ENCODE data around the gene ANGPTL4. TPM values are rescaled to one million over a fixed set of nuclear protein-coding genes. Genes with fewer than 3 reads are reported as not detected.

The ANGPTL4 gene
- total RNA-seq, 1 experiment from 2014 or later, result 1.7 TPM

DNA sequence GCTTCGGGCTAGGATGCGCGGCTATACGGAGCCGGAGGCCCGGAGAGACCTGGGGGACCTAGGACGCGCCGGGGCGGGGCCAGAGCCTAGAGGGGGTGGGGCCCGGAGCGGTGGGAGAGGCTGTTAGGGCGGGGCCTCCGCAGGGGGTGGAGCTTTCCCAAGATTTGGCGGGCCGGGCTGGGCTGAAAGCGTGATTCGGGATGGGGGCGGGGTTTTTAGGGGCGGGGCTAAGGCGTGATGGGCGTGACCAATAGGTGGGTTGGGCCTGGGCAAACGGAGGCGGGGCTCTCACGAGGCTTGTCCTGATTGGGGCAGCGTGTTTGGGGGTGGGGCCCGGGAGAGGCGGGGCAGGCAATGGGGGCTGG lies 26.6 kb downstream of the ANGPTL4 start:
- DNase-seq (ENCODE audit: low spot score), result peak; percentile 94
- H3K36me3 ChIP-seq (ENCODE audit: insufficient read depth, low read length, poor library complexity, severe bottlenecking), result no peaks in the 10 kb centered on the region
- H3K27me3 ChIP-seq (replicated peaks; ENCODE audit: insufficient read depth, low read depth, low read length, poor library complexity), result no peaks in the 10 kb centered on the region
- intact Hi-C loops (cut with micrococcal nuclease; ENCODE audit: unreplicated experiment), result no loop called here
- no TSS peak for BruUV-seq (replicated peaks)
- TF ChIP-seq EZH2 (IDR thresholded peaks at IDR 0.05; ENCODE audit: borderline replicate concordance, low read depth, low read length, poor library complexity, severe bottlenecking), result no peak
- TF ChIP-seq, protein P1, sequence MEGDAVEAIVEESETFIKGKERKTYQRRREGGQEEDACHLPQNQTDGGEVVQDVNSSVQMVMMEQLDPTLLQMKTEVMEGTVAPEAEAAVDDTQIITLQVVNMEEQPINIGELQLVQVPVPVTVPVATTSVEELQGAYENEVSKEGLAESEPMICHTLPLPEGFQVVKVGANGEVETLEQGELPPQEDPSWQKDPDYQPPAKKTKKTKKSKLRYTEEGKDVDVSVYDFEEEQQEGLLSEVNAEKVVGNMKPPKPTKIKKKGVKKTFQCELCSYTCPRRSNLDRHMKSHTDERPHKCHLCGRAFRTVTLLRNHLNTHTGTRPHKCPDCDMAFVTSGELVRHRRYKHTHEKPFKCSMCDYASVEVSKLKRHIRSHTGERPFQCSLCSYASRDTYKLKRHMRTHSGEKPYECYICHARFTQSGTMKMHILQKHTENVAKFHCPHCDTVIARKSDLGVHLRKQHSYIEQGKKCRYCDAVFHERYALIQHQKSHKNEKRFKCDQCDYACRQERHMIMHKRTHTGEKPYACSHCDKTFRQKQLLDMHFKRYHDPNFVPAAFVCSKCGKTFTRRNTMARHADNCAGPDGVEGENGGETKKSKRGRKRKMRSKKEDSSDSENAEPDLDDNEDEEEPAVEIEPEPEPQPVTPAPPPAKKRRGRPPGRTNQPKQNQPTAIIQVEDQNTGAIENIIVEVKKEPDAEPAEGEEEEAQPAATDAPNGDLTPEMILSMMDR (conservative IDR thresholded peaks at IDR 0.05; ENCODE audit: low read depth, low read length), result no peak
- peak overlapping the region; percentile 100 for H3K27ac ChIP-seq (ENCODE audit: low read depth, low read length, poor library complexity, severe bottlenecking)
- POLR2A ChIA-PET (ENCODE audit: low non-redundant PET), result interaction anchor here (0.6 kb wide), 1 partner anchor 521 kb away, joined by 3 read pairs; no protein-coding TSS in a partner anchor
- H3K4me3 ChIP-seq (ENCODE audit: low read depth, low read length, poor library complexity, severe bottlenecking), result peak overlapping the region; percentile 91
- CTCF ChIA-PET, result interaction anchor here (0.6 to 1.3 kb wide), 7 partner anchors 23 to 995 kb away, joined by 3 to 9 read pairs (median 5); partner anchors contain the start of gene MARCHF2
- H3K4me1 ChIP-seq (ENCODE audit: insufficient read depth, low read length, poor library complexity, severe bottlenecking), result peaks cover 5% of the 10 kb centered on the region
- H3K9me3 ChIP-seq (ENCODE audit: low read depth, low read length, poor library complexity, severe bottlenecking), result no peaks in the 10 kb centered on the region

DNA sequence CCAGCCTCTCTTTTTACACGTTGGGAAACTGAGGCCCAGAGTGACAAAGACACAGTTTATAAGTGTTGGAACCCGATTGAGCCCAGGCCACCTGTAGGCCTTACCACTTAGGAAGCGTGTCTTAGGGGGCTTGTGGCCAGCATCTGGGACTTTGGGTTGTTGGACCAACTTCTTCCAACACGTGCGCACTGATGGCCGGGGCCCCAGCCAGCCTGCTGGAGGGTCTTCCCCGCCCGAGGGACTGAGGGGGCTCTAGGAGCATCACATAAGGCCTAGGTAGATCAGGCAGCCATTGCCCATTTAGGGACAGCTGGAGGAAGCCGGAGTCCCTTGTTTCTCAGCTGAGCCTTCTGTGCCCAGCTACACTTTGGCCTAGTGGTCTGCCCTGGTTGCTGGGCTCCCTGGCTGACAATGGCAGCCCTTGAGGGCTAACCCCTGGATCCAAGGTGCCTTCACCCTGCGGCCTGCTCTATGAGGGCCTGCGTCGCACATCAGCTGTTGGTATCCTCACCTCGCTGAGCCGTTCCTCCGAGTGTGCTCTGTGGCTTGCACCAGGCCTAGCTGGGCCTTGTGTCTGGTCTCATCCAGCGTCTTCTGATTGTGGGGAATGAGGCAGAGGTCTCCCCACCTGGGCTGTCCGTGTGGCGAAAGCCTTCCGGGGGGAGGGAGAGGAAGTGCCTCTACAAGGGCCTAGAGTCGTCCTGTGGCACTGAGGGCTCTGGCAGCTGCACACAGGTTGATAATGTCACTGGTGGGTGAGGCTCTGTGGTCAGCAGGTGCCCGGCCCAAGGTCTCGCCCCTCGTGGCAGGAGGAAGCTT lies 27.5 kb downstream of the ANGPTL4 start:
- DNase-seq (ENCODE audit: low spot score), result no peak
- no TSS peak for BruUV-seq (replicated peaks)
- TF ChIP-seq, protein P1 (conservative IDR thresholded peaks at IDR 0.05; ENCODE audit: low read depth, low read length), result no peak
- no peak for TF ChIP-seq EZH2 (IDR thresholded peaks at IDR 0.05; ENCODE audit: borderline replicate concordance, low read depth, low read length, poor library complexity, severe bottlenecking)
- Histone ChIP-seq H3K9me3 (ENCODE audit: low read depth, low read length, poor library complexity, severe bottlenecking) (no peaks in the 10 kb centered on the region), H3K27me3 (replicated peaks; ENCODE audit: insufficient read depth, low read depth, low read length, poor library complexity) (no peaks in the 10 kb centered on the region), H3K36me3 (ENCODE audit: insufficient read depth, low read length, poor library complexity, severe bottlenecking) (no peaks in the 10 kb centered on the region), H3K4me1 (ENCODE audit: insufficient read depth, low read length, poor library complexity, severe bottlenecking) (peaks cover 5% of the 10 kb centered on the region), H3K27ac (ENCODE audit: low read depth, low read length, poor library complexity, severe bottlenecking) (peak overlapping the region; percentile 58), H3K4me3 (ENCODE audit: low read depth, low read length, poor library complexity, severe bottlenecking) (peak overlapping the region; percentile 91)
- ChIA-PET CTCF (interaction anchor here (1.3 kb wide), 1 partner anchor 22 kb away, joined by 5 read pairs; the partner anchor contains the start of gene MARCHF2), POLR2A (ENCODE audit: low non-redundant PET) (interaction anchor here (0.5 to 0.6 kb wide), 2 partner anchors 39 to 522 kb away, joined by 3 to 7 read pairs; no protein-coding TSS in a partner anchor)
- intact Hi-C loops (cut with micrococcal nuclease; ENCODE audit: unreplicated experiment), result no loop called here

DNA sequence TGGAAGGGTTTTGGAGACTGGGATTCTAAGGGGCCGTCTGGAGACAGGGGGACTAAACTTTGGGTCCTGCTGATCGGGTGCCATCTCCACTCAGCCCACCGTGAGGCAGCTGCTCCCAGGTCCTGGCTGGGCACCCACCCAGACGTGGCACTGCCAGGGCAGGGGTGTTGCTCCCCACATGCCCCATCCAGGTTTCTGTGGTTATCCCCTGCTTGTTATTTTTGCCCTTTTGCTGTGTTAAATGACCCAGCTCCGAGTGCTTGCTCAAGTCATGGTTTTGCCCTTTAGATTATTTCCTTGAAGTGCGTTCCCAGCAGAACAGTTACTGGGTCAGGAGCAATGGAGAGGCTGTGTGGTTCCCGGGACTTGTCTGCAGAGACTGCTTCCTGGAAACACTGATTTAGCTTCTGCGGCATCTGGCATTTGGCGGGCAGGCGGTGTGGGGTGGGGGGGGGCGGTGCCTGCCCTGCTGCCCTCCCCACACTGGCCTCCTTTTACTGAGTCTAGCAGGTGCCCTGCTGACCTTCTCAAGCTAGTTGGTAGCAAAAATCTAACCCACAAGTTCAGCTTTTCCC lies 28.1 kb downstream of the ANGPTL4 start:
- Histone ChIP-seq H3K4me3 (ENCODE audit: low read depth, low read length, poor library complexity, severe bottlenecking) (no peak overlapping the region), H3K27me3 (replicated peaks; ENCODE audit: insufficient read depth, low read depth, low read length, poor library complexity) (no peaks in the 10 kb centered on the region), H3K27ac (ENCODE audit: low read depth, low read length, poor library complexity, severe bottlenecking) (peak overlapping the region; percentile 58), H3K36me3 (ENCODE audit: insufficient read depth, low read length, poor library complexity, severe bottlenecking) (no peaks in the 10 kb centered on the region), H3K9me3 (ENCODE audit: low read depth, low read length, poor library complexity, severe bottlenecking) (no peaks in the 10 kb centered on the region), H3K4me1 (ENCODE audit: insufficient read depth, low read length, poor library complexity, severe bottlenecking) (peaks cover 9% of the 10 kb centered on the region)
- no TSS peak for BruUV-seq (replicated peaks)
- intact Hi-C loops (cut with micrococcal nuclease; ENCODE audit: unreplicated experiment), result no loop called here
- TF ChIP-seq, protein P1 (conservative IDR thresholded peaks at IDR 0.05; ENCODE audit: low read depth, low read length), result no peak
- no peak for TF ChIP-seq EZH2 (IDR thresholded peaks at IDR 0.05; ENCODE audit: borderline replicate concordance, low read depth, low read length, poor library complexity, severe bottlenecking)
- POLR2A ChIA-PET (ENCODE audit: low non-redundant PET), result interaction anchor here (0.5 to 0.7 kb wide), 2 partner anchors 39 to 115 kb away, joined by 3 to 7 read pairs; no protein-coding TSS in a partner anchor
- CTCF ChIA-PET, result no interaction called here
- no peak for DNase-seq (ENCODE audit: low spot score)

Measured in A673 (cell line).